Fibroblast of villous mesenchyme (primary cell): ENCODE results near the gene PAIP2B. TPM values are rescaled to one million over a fixed set of nuclear protein-coding genes. Genes with fewer than 3 reads are reported as not detected.

Source experiments
- DNase-seq: peaks from one replicate; pipeline ENCODE4 v3.0.0-alpha.2; 2010; ENCODE audit warnings: low read depth
- H3K4me3 ChIP-seq: 2 replicates; pipeline ENCODE4 v1.5.1; 2011; ENCODE audit warnings: low read depth, mild to moderate bottlenecking, low read length
- total RNA-seq: library from RNA; depleted of rRNA; stranded (reverse); fragments of >200 nt; gene quantifications from 2 replicates; pipeline ENCODE4 v1.2.3, GENCODE V29; 2012
- TF ChIP-seq, protein P1 (sequence below): IDR thresholded peaks from 2 replicates; pipeline ENCODE4 v1.5.1; 2012; ENCODE audit warnings: low read depth, mild to moderate bottlenecking, low read length; ENCODE audit not compliant: insufficient read depth

The PAIP2B gene
- total RNA-seq, 1 donor, result 0.43 TPM

DNA sequence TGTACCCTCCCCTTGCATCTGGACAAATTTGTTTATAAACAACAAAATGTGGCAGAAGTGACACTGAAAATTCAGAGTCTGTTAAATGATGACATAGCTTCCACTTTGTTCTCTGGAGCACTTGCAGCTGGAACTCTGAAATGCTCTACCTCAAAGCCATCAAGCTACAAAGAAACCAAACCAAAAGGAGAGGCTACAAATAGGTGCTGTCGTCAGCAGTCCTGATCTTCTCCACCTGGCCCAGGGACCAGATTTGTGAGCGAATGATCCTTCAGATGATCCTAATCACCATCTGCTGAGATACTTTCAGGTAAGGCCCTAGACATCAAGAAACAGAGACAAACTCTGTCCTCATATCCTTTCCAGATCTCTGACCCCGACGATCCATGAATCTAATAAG lies 27.9 kb upstream of the PAIP2B start:
- TF ChIP-seq, protein P1, sequence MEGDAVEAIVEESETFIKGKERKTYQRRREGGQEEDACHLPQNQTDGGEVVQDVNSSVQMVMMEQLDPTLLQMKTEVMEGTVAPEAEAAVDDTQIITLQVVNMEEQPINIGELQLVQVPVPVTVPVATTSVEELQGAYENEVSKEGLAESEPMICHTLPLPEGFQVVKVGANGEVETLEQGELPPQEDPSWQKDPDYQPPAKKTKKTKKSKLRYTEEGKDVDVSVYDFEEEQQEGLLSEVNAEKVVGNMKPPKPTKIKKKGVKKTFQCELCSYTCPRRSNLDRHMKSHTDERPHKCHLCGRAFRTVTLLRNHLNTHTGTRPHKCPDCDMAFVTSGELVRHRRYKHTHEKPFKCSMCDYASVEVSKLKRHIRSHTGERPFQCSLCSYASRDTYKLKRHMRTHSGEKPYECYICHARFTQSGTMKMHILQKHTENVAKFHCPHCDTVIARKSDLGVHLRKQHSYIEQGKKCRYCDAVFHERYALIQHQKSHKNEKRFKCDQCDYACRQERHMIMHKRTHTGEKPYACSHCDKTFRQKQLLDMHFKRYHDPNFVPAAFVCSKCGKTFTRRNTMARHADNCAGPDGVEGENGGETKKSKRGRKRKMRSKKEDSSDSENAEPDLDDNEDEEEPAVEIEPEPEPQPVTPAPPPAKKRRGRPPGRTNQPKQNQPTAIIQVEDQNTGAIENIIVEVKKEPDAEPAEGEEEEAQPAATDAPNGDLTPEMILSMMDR, result no peak
- no peak for DNase-seq
- no peak overlapping the region for H3K4me3 ChIP-seq

DNA sequence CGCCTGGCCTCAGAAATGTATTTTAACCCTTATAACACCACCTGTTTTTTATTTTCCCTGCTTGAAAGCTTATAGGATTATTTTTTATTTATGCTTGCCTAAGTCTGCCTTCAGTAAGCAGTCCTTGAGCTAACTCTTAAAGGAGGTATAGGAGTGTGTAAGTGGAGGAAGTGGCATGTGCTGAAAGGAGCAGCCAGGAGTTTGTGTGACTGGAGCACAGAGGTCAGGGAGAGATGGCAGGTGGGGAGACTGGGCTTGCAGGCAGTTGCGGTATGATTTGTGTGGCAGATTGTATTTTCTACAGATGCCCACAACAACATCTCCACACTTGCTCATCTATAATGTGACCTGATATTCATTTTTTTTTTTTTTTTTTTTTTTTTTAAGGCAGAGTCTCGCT lies 27.2 kb upstream of the PAIP2B start:
- no peak for DNase-seq
- H3K4me3 ChIP-seq, result no peak overlapping the region
- TF ChIP-seq, protein P1, result no peak

DNA sequence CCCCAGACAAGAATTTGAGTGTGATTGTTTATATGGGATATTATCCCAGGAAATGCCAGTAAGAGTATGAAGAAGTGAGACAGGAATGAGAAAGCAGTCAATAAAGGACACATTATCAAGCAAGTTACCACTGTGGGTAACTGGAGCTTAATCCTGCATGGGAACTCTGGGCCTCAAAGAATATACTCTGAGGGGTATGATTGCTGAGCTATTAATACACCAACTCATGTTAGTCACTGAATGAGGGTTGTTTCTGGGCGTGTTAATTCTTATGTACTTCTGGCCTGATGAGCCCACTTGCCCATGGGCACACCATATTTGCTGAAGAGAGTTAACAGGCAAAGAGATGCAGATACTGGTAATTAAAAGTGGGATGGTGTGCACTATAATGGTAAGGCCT lies 26.6 kb upstream of the PAIP2B start:
- H3K4me3 ChIP-seq, result no peak overlapping the region
- TF ChIP-seq, protein P1, result no peak
- no peak for DNase-seq

DNA sequence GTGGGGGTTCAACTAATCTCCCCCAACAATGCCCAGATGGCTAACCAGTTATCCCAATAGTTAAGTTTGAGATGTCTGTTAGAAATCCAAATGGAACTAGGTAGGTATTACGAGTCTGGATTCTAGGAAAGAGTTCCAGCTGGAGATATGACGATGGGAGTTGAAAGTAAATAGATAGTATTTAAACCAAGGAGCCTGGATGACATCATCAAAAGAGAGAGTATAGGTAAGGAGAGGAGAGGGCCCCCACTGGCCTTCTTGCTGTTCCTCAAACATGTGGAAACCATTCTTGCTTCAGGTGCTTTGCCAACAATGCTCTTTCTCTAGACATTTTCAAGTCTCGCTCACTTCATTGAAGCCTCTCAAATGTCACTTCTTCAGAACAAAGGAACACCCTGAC lies 26.0 kb upstream of the PAIP2B start:
- TF ChIP-seq, protein P1, result no peak
- no peak overlapping the region for H3K4me3 ChIP-seq
- no peak for DNase-seq

DNA sequence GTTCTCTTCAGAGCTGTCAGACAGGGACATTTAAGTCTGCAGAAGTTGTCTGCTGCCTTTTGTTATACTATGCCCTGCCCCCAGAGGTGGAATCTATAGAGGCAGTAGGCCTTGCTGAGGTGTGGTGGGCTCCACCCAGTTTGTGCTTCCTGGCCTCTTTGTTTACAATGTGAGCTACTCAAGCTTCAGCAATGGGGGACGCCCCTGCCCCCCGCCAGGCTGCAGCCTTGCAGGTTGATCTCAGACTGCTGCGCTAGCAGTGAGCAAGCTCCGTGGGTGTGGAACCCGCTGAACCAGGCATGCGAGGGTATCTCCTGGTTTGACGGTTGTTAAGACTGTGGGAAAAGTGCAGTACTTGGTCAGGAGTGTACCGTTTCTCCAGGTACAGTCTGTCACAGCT lies 24.0 kb upstream of the PAIP2B start:
- TF ChIP-seq, protein P1, result no peak
- H3K4me3 ChIP-seq, result no peak overlapping the region
- no peak for DNase-seq

DNA sequence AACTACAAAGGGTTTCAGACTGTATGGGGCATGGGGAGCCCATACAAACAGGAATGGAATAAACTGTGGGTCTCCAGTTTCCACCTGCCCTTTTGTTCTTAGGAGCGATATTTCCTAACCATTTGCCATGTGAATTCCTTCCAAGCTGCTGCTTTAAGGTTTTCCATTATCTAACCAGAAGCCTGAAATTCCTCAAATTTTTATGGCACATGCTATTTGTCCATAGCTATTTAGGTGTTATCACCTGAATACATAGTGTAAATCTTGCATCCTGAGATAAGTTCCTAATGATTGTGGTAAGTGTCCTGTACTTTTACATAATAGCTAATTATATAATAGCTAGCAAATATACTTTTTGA lies 17.4 kb upstream of the PAIP2B start:
- TF ChIP-seq, protein P1, result no peak
- DNase-seq, result no peak
- H3K4me3 ChIP-seq, result no peak overlapping the region

DNA sequence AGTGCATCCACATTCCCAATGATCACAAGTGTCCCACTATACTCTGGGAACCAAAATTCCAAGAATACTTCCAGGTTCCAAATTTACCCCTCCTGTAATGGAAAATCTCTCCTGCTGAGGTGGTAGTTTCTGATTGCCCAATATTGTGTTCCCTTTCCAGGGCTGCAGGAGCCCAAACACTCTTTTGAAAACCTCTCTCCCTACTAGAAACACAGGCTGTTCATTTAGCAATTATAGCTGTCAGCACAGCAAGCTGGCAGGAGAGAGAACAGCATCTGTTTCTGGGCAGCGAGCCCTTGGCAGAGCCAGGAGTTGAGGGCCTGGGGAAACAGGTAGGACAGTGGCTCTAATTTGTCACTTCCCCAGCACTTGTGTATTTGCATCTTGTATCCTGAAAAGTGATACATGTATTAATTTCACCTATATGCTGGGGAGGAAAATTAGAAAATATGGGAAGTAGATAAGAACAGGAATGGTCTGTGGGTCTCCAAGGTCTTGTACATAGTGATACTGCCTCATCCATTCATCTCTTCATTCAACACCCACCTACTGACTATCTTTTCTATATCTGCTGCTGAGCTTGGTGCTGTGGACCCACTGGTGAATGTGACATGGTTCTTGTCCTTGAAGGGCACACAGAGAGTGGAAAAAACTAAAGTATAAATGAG lies 16.9 kb upstream of the PAIP2B start:
- TF ChIP-seq, protein P1, result no peak
- no peak for DNase-seq
- no peak overlapping the region for H3K4me3 ChIP-seq
